Muscle layer of duodenum (tissue), 2 donors: ENCODE data around the gene LPIN1.
A peak's percentile ranks its signal among the peaks of the same experiment; 100 is the strongest.

Experiments
- H3K27ac ChIP-seq: one replicate; pipeline ENCODE4 v1.7.0; 2013; ENCODE audit warnings: mild to moderate bottlenecking, low read length
- H3K27me3 ChIP-seq: one replicate; pipeline ENCODE4 v1.7.0; 2013; ENCODE audit warnings: low read depth, mild to moderate bottlenecking, control low read depth, low read length
- H3K36me3 ChIP-seq, 2 donors: one replicate each; pipeline ENCODE4 v1.7.0; 2013; ENCODE audit warnings: low read length in 2 of 2, control low read depth in 1 of 2, mild to moderate bottlenecking in 1 of 2; ENCODE audit not compliant: insufficient read depth in 2 of 2, control insufficient read depth in 1 of 2
- H3K4me1 ChIP-seq, 2 donors: one replicate each; pipeline ENCODE4 v1.7.0; 2013; ENCODE audit warnings: low read length in 2 of 2, mild to moderate bottlenecking in 2 of 2, control low read depth in 1 of 2, moderate library complexity in 1 of 2; ENCODE audit not compliant: insufficient read depth in 2 of 2, control insufficient read depth in 1 of 2
- H3K4me3 ChIP-seq, 2 donors: one replicate each; pipeline ENCODE4 v1.7.0; 2013; ENCODE audit warnings: low read length in 2 of 2, low read depth in 1 of 2, mild to moderate bottlenecking in 1 of 2
- H3K9me3 ChIP-seq, 2 donors: one replicate each; pipeline ENCODE4 v1.7.0; 2013; ENCODE audit warnings: low read length in 2 of 2, control low read depth in 1 of 2, mild to moderate bottlenecking in 1 of 2; ENCODE audit not compliant: control insufficient read depth in 1 of 2
- donor health status: healthy.

Gene LPIN1

DNA sequence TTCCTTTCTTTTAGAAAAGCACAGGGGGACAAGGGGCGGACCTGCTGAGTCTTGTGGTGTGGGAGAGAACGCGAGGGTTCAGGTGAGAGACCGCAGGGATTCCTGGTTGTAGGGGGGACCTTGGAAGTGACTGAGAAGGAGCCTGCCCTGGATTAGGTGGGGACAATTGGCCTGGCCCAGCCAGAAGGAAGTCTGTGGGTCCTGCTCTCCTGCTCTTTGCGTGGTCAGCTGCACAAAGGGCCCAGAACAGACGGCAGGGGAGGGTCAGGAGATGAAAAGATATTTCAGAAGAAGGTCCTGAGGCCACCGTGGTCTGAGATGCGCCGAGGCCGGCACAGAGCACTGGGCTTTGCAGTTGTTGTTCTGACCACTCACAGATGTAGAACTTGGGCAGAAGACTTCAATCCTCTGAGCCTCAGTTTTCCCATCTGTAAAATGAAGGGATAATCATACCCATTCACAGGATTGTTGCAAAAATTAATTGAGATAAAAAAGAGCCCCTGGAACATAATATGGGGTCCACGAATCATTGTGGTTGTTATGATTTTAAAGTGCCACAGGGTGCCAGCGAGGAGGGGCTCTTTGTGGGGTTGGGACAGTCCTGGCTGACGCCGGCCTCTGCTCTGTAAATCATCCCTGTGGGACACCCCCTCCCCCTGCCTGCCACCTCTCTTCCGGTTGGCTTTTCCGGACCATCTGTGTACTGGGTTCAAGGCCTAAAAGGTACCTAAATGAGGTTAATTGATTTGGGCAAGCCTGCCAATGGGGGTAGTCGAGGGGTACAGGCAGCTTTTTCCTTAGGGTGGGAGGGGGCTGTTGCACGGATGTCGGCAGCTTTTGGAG is 1.8 kb downstream of the LPIN1 start:
- Histone ChIP-seq H3K4me1 (peaks cover 18 to 20% of the 10 kb centered on the region in 2 donors), H3K27me3 (no peaks in the 10 kb centered on the region), H3K27ac (peak overlapping the region; percentile 26), H3K36me3 (no peaks in the 10 kb centered on the region), H3K4me3 (peak overlapping the region; percentile 78 to 79), H3K9me3 (no peaks in the 10 kb centered on the region)

DNA sequence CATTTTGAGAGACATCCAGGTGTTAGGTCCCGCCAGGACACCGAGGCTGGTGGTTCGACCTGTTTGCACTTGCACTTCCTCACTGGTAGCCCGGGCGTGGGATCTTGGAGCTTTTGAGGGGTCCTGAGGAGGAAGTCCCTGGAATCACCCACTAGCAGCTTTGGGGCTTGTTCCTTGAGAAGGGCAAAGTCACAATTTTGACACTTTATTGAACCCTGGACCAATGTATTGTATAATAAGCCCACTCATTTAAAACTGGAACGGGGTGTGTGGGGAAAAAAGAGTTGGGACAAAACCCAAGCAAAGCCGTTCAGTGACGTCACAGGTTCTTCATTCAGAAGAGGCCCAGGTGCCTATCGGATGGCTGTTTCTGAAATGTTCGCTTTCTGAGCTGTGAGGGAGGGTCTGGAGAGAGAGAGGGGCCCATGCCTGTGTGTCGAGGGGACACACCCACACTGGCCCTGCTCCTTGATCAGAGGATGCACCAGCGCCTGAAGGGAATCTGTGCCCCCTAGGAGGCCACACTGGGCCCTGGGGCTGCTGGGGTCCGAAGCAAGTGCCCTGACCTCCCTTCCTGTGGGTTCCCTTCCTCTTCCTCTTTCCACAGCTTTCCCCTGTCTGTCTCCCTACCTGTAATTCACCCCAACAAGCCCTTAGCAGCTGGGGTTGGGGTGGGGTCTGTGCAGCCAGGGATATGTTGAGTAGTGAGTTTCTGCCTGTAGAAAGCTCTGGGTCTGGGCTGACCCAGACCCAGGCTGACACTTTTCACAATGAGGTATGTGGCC is 2.6 kb downstream of the LPIN1 start:
- no peak overlapping the region for H3K4me3 ChIP-seq
- H3K4me1 ChIP-seq: peaks cover 16 to 24% of the 10 kb centered on the region in 2 donors
- H3K27me3 ChIP-seq: no peaks in the 10 kb centered on the region

DNA sequence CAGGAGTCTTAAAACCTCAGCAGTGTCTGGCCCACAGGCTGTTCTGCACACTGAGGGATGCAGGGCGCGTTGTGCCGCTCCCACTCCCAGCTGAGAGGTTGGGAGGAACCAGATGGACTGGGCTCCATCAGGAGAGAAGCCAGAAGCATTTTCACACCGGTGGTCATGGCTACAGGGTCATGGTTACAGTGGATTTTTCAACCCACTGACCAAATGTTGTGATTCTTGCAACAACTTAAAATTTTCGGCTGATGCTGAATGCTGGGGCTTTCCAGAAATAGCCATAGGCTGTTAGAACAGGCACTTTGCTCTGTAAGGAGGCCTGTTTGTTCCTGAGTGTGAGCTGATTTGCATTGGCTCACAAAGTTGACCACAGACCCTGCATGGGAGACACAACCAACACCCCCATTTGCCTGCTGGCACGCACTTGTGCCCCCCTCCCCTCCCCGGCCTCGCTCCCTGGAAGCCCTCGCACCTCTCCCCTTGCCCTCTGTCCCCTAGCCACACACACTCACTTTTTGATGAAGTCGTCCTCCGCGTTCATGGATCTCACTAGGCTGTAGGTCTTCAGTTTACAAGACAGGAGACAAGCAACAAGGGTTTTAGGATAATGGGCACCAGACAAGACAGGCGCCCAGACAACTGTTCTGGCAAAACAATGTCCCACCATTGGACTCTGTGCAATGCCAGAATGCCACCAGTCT is 3.4 kb downstream of the LPIN1 start:
- Histone ChIP-seq H3K9me3 (no peaks in the 10 kb centered on the region), H3K36me3 (no peaks in the 10 kb centered on the region), H3K27ac (no peak overlapping the region), H3K4me1 (peaks cover 17 to 25% of the 10 kb centered on the region in 2 donors), H3K4me3 (no peak overlapping the region), H3K27me3 (no peaks in the 10 kb centered on the region)

More for the DNA sequence above, 2.6 kb downstream of the LPIN1 start:
- Histone ChIP-seq H3K9me3 (no peaks in the 10 kb centered on the region), H3K36me3 (no peaks in the 10 kb centered on the region), H3K27ac (no peak overlapping the region)

DNA sequence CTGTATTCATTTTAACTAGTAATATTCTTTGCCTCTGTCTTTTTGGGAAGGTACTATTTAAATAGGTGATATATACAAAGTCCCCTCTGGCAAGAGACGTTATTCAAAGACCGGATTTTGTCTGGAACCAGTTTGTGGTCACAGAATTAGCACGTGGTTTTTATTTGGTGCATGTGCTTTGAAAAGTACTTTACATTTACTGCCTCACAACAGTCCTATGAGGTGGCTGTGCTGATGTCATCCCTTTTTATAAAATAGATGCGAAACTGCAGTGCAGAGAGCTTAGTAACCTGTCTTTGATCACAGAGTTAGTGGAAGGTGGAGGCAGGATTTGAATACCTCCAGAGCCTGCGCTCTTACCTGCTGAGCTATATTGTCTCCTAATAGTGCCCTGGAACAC is 4.0 kb downstream of the LPIN1 start:
- no peak overlapping the region for H3K4me3 ChIP-seq
- H3K4me1 ChIP-seq: peaks cover 17 to 19% of the 10 kb centered on the region in 2 donors
- H3K27me3 ChIP-seq: no peaks in the 10 kb centered on the region
- H3K27ac ChIP-seq: no peak overlapping the region
- H3K36me3 ChIP-seq: no peaks in the 10 kb centered on the region
- H3K9me3 ChIP-seq: no peaks in the 10 kb centered on the region

DNA sequence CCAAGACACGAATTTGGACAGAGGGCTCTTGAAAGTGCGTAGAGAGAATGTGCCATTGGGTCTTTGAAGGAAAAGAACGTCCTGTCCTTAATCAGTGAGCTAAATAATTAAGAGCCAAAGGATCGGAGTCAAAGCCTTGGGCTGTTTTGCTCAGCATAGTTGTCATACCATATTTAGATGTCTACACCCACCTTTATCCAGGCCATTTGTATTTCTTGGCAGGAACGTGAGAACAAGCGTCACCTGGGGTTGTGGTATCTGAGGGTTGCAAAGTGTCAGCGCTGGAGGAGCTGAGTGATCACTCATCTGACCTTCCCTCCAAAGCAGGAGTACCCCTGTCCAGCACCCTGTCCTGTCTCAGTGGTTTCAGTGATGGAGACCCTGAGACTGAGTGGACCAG is 4.5 kb downstream of the LPIN1 start:
- no peaks in the 10 kb centered on the region for H3K27me3 ChIP-seq
- H3K9me3 ChIP-seq: no peaks in the 10 kb centered on the region
- no peak overlapping the region for H3K27ac ChIP-seq
- peaks cover 17 to 19% of the 10 kb centered on the region in 2 donors for H3K4me1 ChIP-seq
- H3K4me3 ChIP-seq: no peak overlapping the region
- no peaks in the 10 kb centered on the region for H3K36me3 ChIP-seq

DNA sequence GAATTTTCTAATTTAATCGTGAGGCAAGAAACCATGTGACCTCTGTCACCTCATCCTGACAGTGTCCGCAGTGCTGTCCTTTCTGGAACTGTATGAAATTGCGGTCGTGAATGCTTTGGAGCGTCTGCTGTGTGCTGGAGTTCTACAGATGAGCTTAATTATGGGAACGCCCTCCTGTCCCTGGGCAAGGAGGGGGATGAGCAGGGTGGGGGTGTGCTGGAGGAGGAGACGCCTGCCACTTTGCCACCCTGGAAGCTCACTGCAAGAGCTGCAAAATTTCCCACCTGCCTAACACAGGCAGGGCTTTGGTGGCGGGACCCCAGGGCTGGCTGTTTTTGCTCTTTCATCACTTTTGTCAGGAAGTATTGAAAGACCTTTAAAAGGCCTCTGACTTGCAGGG is 6.5 kb downstream of the LPIN1 start:
- Histone ChIP-seq H3K9me3 (no peaks in the 10 kb centered on the region), H3K27me3 (no peaks in the 10 kb centered on the region), H3K4me3 (peak overlapping the region in 1 of 2 donors; percentile 3), H3K4me1 (peaks cover 11 to 20% of the 10 kb centered on the region in 2 donors), H3K27ac (no peak overlapping the region), H3K36me3 (no peaks in the 10 kb centered on the region)

DNA sequence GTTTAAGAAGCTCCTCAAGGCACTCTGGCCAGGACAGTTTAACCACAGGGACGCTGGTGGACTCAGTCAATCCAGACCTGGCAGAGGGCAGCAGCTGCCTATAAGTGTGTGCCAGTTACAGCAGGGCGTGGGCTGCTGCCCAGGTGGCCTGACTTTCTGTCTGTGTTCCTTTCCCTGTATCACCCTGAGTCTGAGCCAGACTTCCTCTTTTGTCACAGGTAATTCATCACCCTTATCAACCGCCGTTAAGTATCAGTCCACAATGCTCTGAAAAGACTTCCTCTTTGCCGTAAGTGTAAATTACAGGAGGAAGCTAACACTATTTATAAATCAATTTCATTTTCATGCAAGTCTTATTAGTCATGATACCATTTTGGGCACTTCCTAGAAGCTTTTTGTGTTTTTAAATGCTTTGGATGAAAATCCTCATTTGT is 7.0 kb downstream of the LPIN1 start:
- peak overlapping the region; percentile 41 for H3K27ac ChIP-seq
- H3K4me3 ChIP-seq: peak overlapping the region in 1 of 2 donors; percentile 3
- peaks cover 11 to 18% of the 10 kb centered on the region in 2 donors for H3K4me1 ChIP-seq
- H3K27me3 ChIP-seq: no peaks in the 10 kb centered on the region
- H3K36me3 ChIP-seq: no peaks in the 10 kb centered on the region
- no peaks in the 10 kb centered on the region for H3K9me3 ChIP-seq

DNA sequence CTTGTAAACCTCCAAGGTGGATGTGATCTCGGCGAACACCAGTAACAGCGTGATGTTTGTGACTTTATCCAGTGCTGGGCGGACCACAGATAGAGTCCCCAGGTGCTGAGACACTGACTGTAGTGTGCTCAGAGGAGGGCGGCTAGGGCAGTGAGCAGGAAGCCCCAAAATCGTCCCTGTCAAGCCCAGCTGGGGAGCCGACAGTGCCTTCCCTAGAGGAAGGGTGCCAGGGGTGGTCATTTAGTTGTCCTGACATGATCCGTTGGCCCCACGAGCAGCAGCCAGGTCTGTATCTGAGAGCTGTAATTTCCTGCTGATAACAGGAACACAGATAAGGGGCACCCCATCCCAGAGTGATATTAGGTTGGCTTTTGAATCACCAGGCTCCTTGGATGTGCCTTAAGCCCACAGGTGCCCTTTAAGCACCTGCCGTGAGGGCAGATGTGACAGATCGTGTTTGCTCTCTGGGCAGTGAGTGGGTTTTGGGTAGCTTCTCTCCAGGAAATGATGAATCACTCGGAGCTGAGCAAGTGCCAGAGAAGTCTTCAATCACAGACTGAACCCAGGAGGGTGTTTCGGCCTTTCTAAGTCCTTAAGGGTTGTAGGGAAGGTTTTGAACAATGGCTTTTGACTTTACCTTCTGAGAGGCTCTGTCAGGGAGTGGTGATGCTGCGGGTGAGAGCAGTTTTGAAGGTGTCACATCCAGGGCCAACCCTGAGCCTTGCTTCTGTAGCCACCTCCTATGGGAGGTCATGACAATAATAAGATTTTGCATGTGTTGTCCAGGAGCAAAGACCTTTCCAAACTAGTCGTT is 7.7 kb downstream of the LPIN1 start:
- H3K27me3 ChIP-seq: no peaks in the 10 kb centered on the region
- H3K36me3 ChIP-seq: no peaks in the 10 kb centered on the region
- H3K4me1 ChIP-seq: peaks cover 11 to 18% of the 10 kb centered on the region in 2 donors
- H3K4me3 ChIP-seq: no peak overlapping the region
- H3K27ac ChIP-seq: peak overlapping the region; percentile 41
- no peaks in the 10 kb centered on the region for H3K9me3 ChIP-seq

- no peak overlapping the region for H3K27ac ChIP-seq
- H3K4me1 ChIP-seq: peaks cover 11 to 18% of the 10 kb centered on the region in 2 donors
- no peaks in the 10 kb centered on the region for H3K36me3 ChIP-seq
- no peak overlapping the region for H3K4me3 ChIP-seq
- no peaks in the 10 kb centered on the region for H3K27me3 ChIP-seq
- no peaks in the 10 kb centered on the region for H3K9me3 ChIP-seq
Observed at GRCh38 chr2:11754700-11755015, 8.2 kb downstream of the LPIN1 start.

- peaks cover 11 to 18% of the 10 kb centered on the region in 2 donors for H3K4me1 ChIP-seq
Observed at GRCh38 chr2:11757101-11757500, 10.7 kb downstream of the LPIN1 start.

More at GRCh38 chr2:11757101-11757500, 10.7 kb downstream of the LPIN1 start:
- Histone ChIP-seq H3K27ac (no peak overlapping the region), H3K4me3 (no peak overlapping the region), H3K27me3 (no peaks in the 10 kb centered on the region), H3K9me3 (no peaks in the 10 kb centered on the region), H3K36me3 (no peaks in the 10 kb centered on the region)
